IMR-90 (cell line): ENCODE data around the gene FUS. TPM values are rescaled to one million over a fixed set of nuclear protein-coding genes. Genes with fewer than 3 reads are reported as not detected.

Source experiments
- ATAC-seq: fragments of 200-7000 bp; cut with Tn5 transposase; 2 replicates; pipeline ENCODE4 v1.9.1; 2020; ENCODE audit warnings: low read depth, mild to moderate bottlenecking, moderate library complexity
- BruUV-seq: library from RNA; stranded (reverse); fragments of 400-500 nt; replicated peaks from 2 replicates; lab custom pipeline; 2021; lab: Mats Ljungman, UMichigan
- CTCF ChIA-PET: fragments of 300-600 bp; formaldehyde crosslinking; extraction: SDS; loops from one replicate; lab custom pipeline; 2021; ENCODE audit warnings: antibody characterized with exemption; lab: Yijun Ruan, JAX
- POLR2A ChIA-PET: fragments of 300-600 bp; sonication (Branson Sonifier 250); formaldehyde crosslinking; loops from one replicate; lab custom pipeline; 2022; ENCODE audit warnings: antibody characterized with exemption; ENCODE audit not compliant: unreplicated experiment; lab: Charles Lee
- DNase-seq: peaks from one replicate; pipeline ENCODE4 v3.0.0; 2013
- H2AFZ ChIP-seq: replicated peaks from 2 replicates; pipeline ENCODE3; 2013; ENCODE audit warnings: low read length, mild to moderate bottlenecking; ENCODE audit not compliant: poor library complexity
- H2AK5ac ChIP-seq: 2 replicates; pipeline ENCODE4 v1.6.1; 2013; ENCODE audit warnings: low read depth, low read length, inconsistent platforms
- H2AK9ac ChIP-seq: replicated peaks from 2 replicates; pipeline ENCODE3; 2013; ENCODE audit warnings: mild to moderate bottlenecking, low read depth, low read length, moderate library complexity; ENCODE audit not compliant: poor library complexity
- H2BK120ac ChIP-seq: 2 replicates; pipeline ENCODE4 v1.6.1; 2013; ENCODE audit warnings: low read depth, low read length, inconsistent platforms
- H2BK15ac ChIP-seq: 3 replicates; pipeline ENCODE4 v1.6.1; 2013; ENCODE audit warnings: low read depth, low read length, inconsistent platforms
- H2BK20ac ChIP-seq: 2 replicates; pipeline ENCODE4 v1.6.1; 2013; ENCODE audit warnings: low read depth, mild to moderate bottlenecking, inconsistent platforms, low read length, moderate library complexity
- H2BK5ac ChIP-seq: 2 replicates; pipeline ENCODE4 v1.6.1; 2013; ENCODE audit warnings: mild to moderate bottlenecking, low read depth, low read length, inconsistent platforms; ENCODE audit not compliant: poor library complexity, severe bottlenecking
- H3K14ac ChIP-seq: replicated peaks from 2 replicates; pipeline ENCODE4 v1.6.1; 2013; ENCODE audit warnings: low read depth, low read length, inconsistent platforms
- H3K18ac ChIP-seq: 2 replicates; pipeline ENCODE4 v1.6.1; 2013; ENCODE audit warnings: low read depth, low read length, control low read depth
- H3K23ac ChIP-seq: 2 replicates; pipeline ENCODE4 v1.6.1; 2013; ENCODE audit warnings: low read depth, low read length, inconsistent platforms
- H3K27ac ChIP-seq: 2 replicates; pipeline ENCODE4 v1.5.1; 2013; ENCODE audit warnings: mild to moderate bottlenecking, control low read depth, low read length; ENCODE audit not compliant: insufficient read depth
- H3K27me3 ChIP-seq: 2 replicates; pipeline ENCODE4 v1.6.1; 2013; ENCODE audit warnings: low read length; ENCODE audit not compliant: control insufficient read depth, insufficient read depth
- H3K36me3 ChIP-seq: 2 replicates; pipeline ENCODE4 v1.6.1; 2013; ENCODE audit warnings: low read length, mixed read lengths; ENCODE audit not compliant: control insufficient read depth, insufficient read depth
- H3K4ac ChIP-seq: 2 replicates; pipeline ENCODE4 v1.6.1; 2013; ENCODE audit warnings: low read depth, low read length, inconsistent platforms
- H3K4me1 ChIP-seq: 2 replicates; pipeline ENCODE4 v1.6.1; 2013; ENCODE audit warnings: low read length, mixed read lengths; ENCODE audit not compliant: control insufficient read depth, insufficient read depth
- H3K4me2 ChIP-seq: 2 replicates; pipeline ENCODE4 v1.6.1; 2013; ENCODE audit warnings: low read depth, mild to moderate bottlenecking, control low read depth, low read length, moderate library complexity
- H3K4me3 ChIP-seq: 2 replicates; pipeline ENCODE4 v1.5.1; 2013; ENCODE audit warnings: low read depth, mild to moderate bottlenecking, control low read depth, low read length, moderate library complexity; ENCODE audit not compliant: insufficient read depth
- H3K56ac ChIP-seq: 2 replicates; pipeline ENCODE4 v1.6.1; 2013; ENCODE audit warnings: low read length, inconsistent platforms; ENCODE audit not compliant: insufficient read depth; ENCODE audit errors: extremely low read depth
- H3K79me1 ChIP-seq, 2 experiments: 2 replicates each; pipeline ENCODE4 v1.6.1; 2013; ENCODE audit warnings: low read length in 2 of 2, inconsistent platforms in 1 of 2, low read depth in 1 of 2
- H3K9ac ChIP-seq: 2 replicates; pipeline ENCODE4 v1.6.1; 2013; ENCODE audit warnings: low read depth, low read length, control low read depth
- H3K9me1 ChIP-seq: 2 replicates; pipeline ENCODE4 v1.6.1; 2013; ENCODE audit warnings: low read length, inconsistent platforms; ENCODE audit not compliant: insufficient read depth
- H3K9me3 ChIP-seq: 2 replicates; pipeline ENCODE4 v1.6.1; 2013; ENCODE audit warnings: low read length; ENCODE audit not compliant: control insufficient read depth, insufficient read depth
- H4K20me1 ChIP-seq: 2 replicates; pipeline ENCODE4 v1.6.1; 2013; ENCODE audit warnings: low read length, inconsistent platforms; ENCODE audit not compliant: insufficient read depth
- H4K5ac ChIP-seq: 2 replicates; pipeline ENCODE4 v1.6.1; 2013; ENCODE audit warnings: mild to moderate bottlenecking, low read depth, low read length, control low read depth
- H4K8ac ChIP-seq, 2 experiments: 2 replicates each; pipeline ENCODE4 v1.6.1; 2013; ENCODE audit warnings: low read depth in 2 of 2, low read length in 2 of 2, control low read depth in 1 of 2, inconsistent platforms in 1 of 2
- H4K91ac ChIP-seq: 2 replicates; pipeline ENCODE4 v1.6.1; 2013; ENCODE audit warnings: low read depth, low read length, inconsistent platforms; ENCODE audit not compliant: insufficient read depth
- RCOR1 ChIP-seq: IDR thresholded peaks from 2 replicates; pipeline ENCODE4 v1.6.1; 2012; ENCODE audit warnings: mild to moderate bottlenecking, low read length, improper control_type of control experiment; ENCODE audit not compliant: insufficient replicate concordance
- WGBS, 2 experiments: methylation state at CpG; one replicate each; pipeline versions ENCODE4 v1.1.5 to v1.1.7; 2013; ENCODE audit warnings: missing lambda C conversion rate in 2 of 2; ENCODE audit not compliant: insufficient read length in 1 of 2; ENCODE audit errors: extremely low coverage in 2 of 2; 5-methylcytosine and 5-hydroxymethylcytosine counted together
- dilution Hi-C: fragments of 300-500 bp; cut with HindIII; formaldehyde crosslinking; loops from one replicate; pipeline ENCODE4 v1.14.3; 2018; ENCODE audit warnings: low sequenced_read_pairs; ENCODE audit not compliant: unreplicated experiment
- in situ Hi-C: fragments of 300-500 bp; cut with MboI; formaldehyde crosslinking; loops from 3 replicates; pipeline ENCODE4 v1.14.3; 2019; ENCODE audit warnings: low sequenced_read_pairs, inconsistent platforms, mixed read lengths
- intact Hi-C: fragments of 100-400 bp; cut with micrococcal nuclease; formaldehyde crosslinking; loops from 2 replicates; pipeline ENCODE4 v1.10.0; 2022
- polyA plus RNA-seq, 3 experiments: library from polyadenylated mRNA; depleted of rRNA; stranded (reverse); fragments of >200 nt; gene quantifications; 2 replicates each; pipeline ENCODE4 v1.2.3, GENCODE V29; 2012; ENCODE audit warnings: low replicate concordance in 1 of 3
- total RNA-seq: library from RNA; depleted of rRNA; stranded (reverse); fragments of >200 nt; gene quantifications from 2 replicates; pipeline ENCODE4 v1.2.3, GENCODE V29; 2012

Gene FUS
- total and polyA plus RNA-seq, 2 of the 4 experiments (the other 2 are of a cell fraction) = 42.8 to 340 TPM

GRCh38 chr16:31221357-31222160, 41.6 kb downstream of the FUS start:
- Histone ChIP-seq H3K27me3 (peaks cover 34% of the 10 kb centered on the region), H3K9ac (no peak overlapping the region), H2BK20ac (no peak overlapping the region), H2AK9ac (no peak overlapping the region), H3K18ac (no peak overlapping the region), H4K8ac (no peak overlapping the region), H3K4me3 (no peak overlapping the region), H2AFZ (no peak overlapping the region), H2BK15ac (no peak overlapping the region), H3K36me3 (no peaks in the 10 kb centered on the region), H3K4me1 (peaks cover 1% of the 10 kb centered on the region; the same call in 1 of the 2 replicates), H3K79me1 (no peaks in the 10 kb centered on the region), H2BK120ac (no peak overlapping the region), H3K9me3 (no peaks in the 10 kb centered on the region), H3K27ac (no peak overlapping the region), H4K20me1 (no peaks in the 10 kb centered on the region), H3K4me2 (no peak overlapping the region), H2AK5ac (no peak overlapping the region), H3K9me1 (no peaks in the 10 kb centered on the region), H3K14ac (no peak overlapping the region), H4K5ac (no peak overlapping the region), H3K56ac (no peak overlapping the region), H4K91ac (no peak overlapping the region), H3K4ac (no peak overlapping the region), H3K23ac (no peak overlapping the region), H2BK5ac (no peak overlapping the region)
- CTCF ChIA-PET = no interaction called here
- DNase-seq (no peak), ATAC-seq (no peak)
- POLR2A ChIA-PET = no interaction called here
- in situ Hi-C loops = no loop called here
- BruUV-seq = no TSS peak
- no peak for TF ChIP-seq RCOR1
- intact Hi-C loops = no loop called here
- 67% methylated on average over 6 of the region's 12 CpGs; no CpG with 5 or more reads in 1 of the 2 experiments for WGBS, 2 experiments
- dilution Hi-C loops = no loop called here
